Muscle of arm (tissue), 14 donors: ENCODE measurements around the gene GARIN5B. TPM values are rescaled to one million over a fixed set of nuclear protein-coding genes. Genes with fewer than 3 reads are reported as not detected.
A peak's percentile ranks its signal among the peaks of the same experiment; 100 is the strongest.
"Not testable (repeated sequence)": the region's sequence is repeated elsewhere in the genome, so short reads cannot be mapped to it uniquely, and the experiment has no call there.

Source experiments
- DNase-seq: peaks from one replicate; pipeline ENCODE4 v3.0.0-alpha.2; 2013
- long read RNA-seq, 11 donors: transcript quantifications; one replicate each; lab custom pipeline, GENCODE V29; 2026
- polyA plus RNA-seq, 12 donors: library from polyadenylated mRNA; unstranded; fragments of 120-200 nt; gene quantifications; one replicate each; pipeline ENCODE4 v1.2.1, GENCODE V29; 2013; ENCODE audit not compliant: insufficient read length in 12 of 12

Gene GARIN5B
- polyA plus RNA-seq, result under 1 TPM in 1 of 12 donors, not detected in 11; 0.07 TPM
- long read RNA-seq, donor 1, partial matches to known transcripts, result 3,263 of 4,434 reads
- long read RNA-seq, donor 1, other reads (novel, unspliced or antisense), result 1,171 of 4,434 reads
- long read RNA-seq, donor 2, result 0 reads
- long read RNA-seq, donor 3, result 0 reads
- long read RNA-seq, donor 4, result 0 reads
- long read RNA-seq, donor 5, result 0 reads
- long read RNA-seq, donor 6, result 0 reads
- long read RNA-seq, donor 7, result 0 reads
- long read RNA-seq, donor 8, partial matches to known transcripts, result 1,685 of 2,654 reads
- long read RNA-seq, donor 8, other reads (novel, unspliced or antisense), result 969 of 2,654 reads
- long read RNA-seq, donor 9, result 0 reads
- long read RNA-seq, donor 10, result 0 reads
- long read RNA-seq, donor 11, result 0 reads

GRCh38 chr19:55362990-55363716 lies at the start of gene GARIN5B:
GARIN5B (minus strand) TSS chr19:55363260; CDS start chr19:55363066, 194 bp downstream.
- no peak for DNase-seq

DNA sequence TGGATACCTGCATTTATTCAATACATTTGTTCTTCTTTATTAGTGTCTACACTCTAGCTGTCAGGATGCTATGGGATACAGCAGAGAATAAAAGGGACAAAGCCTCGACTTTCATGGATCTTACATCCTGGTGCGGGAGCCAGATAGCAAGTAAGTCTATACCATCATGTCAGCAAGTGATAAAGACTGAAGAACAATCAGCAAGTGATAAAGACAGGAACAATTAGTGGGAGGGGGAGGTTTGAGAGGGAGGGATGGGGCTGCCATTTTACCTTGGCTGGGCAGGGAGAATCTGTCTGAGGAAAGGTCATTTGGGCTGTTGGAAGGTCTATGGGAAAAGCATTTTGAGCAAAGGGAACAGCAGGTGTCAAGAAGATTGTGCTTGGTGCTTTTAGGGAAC lies 47.1 kb upstream of the GARIN5B start:
- no peak for DNase-seq

- not testable (repeated sequence) for DNase-seq
Measured at GRCh38 chr19:55409179-55409578, 46.1 kb upstream of the GARIN5B start.

GRCh38 chr19:55408533-55408872 lies 45.4 kb upstream of the GARIN5B start:
- no peak for DNase-seq

DNA sequence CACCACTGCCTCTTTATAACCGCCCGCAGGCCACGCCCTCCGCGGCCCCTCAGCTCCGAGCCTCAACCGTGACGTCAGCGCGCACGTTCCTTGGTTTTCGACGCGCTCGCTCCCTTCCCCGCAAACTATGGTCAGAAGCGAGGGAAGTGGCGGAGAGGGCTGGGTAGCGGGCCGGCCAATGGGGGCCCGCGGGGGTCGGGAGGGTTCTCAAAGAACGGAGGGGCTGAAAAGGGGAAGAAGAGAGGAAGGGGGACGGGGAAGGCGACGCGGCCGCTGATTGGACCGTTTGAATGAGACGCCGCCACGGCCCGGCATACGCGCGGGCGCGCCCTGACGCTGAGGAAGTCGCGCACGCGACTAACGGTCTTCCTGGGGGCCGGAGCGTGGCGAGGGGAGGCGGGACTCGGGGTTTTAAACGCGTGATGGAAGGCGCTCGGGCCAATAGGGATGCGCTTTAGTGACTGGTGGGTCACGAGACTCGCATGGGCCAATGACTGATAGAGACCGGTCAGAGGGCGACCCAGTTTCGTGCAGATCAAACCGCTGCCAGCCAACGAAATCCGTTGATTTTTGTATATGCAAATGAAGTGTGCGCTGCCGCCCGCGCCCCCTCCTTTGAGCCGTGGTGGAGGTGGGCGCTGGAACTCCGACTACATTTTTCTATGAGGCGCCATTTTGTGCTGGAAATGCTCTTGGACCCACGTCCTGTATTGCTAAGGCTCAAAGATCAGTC lies 44.9 kb upstream of the GARIN5B start:
- DNase-seq, result peak; percentile 99

DNA sequence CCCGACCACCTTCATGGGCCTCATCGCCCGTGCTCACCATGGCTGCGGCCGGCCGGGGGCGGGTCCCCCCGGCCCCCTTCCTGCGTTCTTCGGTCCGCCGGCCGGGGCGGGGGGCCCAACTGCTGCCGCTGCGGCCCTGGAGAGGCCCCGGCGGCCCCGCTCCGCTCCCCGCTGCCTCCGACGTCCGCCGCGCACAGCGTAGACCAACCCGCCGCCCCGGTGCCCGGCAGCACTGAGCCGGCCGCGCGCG lies 44.4 kb upstream of the GARIN5B start, which contains the start of gene UBE2S:
TSS of gene UBE2S (minus strand) at position 239 of the 250 bp plus-strand sequence. CDS start at position 40, 199 bp downstream.
- DNase-seq, result not testable (repeated sequence)

- DNase-seq, result peak; percentile 22
Measured at GRCh38 chr19:55406826-55407549, 43.9 kb upstream of the GARIN5B start.

DNA sequence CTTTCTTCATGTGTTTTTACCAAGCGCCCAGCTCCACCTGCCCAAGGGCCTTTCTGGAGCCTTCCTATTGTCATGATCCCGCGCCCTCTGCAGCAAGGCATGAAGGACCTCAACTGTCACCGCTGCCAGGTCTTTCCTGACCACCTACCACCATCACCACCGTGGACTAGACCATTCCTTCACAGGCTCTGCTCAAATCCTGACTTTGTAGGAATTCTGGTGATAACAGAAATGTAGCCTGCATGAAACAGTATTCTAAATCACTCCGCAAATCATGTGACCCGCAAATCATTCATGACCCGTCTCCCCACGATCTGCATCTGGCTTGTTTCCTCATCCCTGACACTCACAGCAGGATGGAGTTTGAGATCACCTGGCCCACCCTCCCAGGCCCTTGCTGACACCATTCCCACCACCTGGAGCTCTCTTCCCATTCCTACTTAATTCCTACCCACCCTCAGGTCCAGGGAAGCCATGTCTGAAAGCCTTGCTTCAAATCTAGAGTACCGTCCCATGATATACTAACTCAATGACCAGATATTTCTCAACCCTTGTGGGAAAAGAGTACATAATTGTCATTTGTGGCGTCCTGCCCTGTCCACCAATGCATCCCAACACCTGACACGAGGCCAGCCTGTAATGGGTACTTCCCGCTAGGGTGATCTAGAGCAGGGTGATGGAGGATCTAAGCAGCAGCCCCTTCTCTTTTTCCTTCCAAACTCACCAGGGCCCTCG lies 43.2 kb upstream of the GARIN5B start:
- no peak for DNase-seq

DNA sequence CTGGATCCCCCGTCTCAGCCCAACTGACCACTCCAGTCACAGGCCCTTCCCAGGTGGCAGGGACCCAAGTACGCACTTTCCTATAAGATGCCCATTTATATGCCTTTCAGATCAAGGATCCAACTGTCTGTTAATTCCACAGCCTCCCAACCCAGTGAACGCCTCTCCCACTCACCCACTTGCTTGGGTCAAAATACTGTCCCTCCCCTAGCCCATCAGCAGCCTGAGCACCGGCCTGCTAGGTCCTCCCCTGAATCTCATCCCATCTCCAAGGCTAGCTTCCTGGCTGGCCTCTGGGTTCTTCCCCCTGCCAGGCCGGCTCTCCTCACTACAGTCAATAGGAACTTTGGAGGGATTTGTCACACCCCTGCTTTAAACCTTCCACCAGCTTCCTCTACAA lies 42.6 kb upstream of the GARIN5B start:
- no peak for DNase-seq

DNA sequence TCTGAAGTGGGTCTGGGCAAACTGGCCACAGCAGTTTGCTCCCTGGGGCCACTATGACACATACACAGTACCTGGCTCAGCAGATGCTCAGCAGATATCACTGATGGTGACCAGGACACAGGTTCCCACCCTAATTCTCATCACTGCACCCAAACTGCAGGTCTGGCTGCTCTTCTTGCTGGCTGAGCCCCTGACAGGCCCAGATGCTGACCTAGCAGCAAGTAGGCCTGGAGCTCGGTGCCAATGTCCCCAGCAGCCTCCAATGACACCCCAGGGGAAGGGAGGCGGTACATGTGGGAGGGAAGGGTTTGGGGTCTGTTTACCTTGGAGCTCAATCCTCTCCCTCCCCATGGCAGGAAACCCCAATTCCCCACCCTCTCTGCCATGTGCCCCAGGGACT lies 39.4 kb upstream of the GARIN5B start:
- no peak for DNase-seq

GRCh38 chr19:55401390-55401789 lies 38.3 kb upstream of the GARIN5B start:
- not testable (repeated sequence) for DNase-seq

GRCh38 chr19:55400281-55401087 lies 37.4 kb upstream of the GARIN5B start:
- no peak for DNase-seq

DNA sequence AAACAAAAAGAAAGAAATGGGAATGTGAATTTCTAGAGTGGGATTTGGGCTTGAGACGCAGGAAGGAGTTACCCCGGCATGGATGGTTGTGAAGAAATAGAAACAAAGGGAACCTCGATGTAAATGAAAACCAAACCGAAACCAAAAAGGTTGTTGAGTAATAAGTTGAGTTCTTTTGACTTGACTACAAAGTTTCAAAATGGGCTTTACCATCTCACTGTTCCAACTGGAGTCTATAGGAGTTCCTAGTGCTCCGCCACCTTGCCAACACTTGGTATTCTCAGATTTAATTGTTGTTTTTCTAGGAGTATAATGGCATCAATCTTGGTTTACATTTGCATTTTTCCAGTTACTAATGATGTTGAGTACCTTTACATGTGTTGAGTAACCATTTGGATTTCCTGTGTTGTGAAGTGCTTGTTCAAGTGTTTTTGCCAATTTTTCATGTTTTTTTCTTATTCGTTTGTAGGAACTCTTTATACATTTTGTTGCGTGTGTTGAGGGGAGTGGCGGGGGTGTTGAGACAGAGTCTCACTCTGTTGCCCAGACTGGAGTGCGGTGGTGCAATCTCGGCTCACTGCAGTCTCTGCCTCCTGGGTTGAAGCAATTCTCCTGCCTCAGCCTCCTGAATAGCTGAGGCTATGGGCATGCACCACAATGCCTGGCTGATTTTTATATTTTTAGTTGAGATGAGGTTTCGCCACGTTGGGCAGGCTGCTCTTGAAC lies 35.3 kb upstream of the GARIN5B start:
- DNase-seq, result no peak

- DNase-seq, result no peak
Measured at GRCh38 chr19:55392820-55393761, 30.0 kb upstream of the GARIN5B start.

DNA sequence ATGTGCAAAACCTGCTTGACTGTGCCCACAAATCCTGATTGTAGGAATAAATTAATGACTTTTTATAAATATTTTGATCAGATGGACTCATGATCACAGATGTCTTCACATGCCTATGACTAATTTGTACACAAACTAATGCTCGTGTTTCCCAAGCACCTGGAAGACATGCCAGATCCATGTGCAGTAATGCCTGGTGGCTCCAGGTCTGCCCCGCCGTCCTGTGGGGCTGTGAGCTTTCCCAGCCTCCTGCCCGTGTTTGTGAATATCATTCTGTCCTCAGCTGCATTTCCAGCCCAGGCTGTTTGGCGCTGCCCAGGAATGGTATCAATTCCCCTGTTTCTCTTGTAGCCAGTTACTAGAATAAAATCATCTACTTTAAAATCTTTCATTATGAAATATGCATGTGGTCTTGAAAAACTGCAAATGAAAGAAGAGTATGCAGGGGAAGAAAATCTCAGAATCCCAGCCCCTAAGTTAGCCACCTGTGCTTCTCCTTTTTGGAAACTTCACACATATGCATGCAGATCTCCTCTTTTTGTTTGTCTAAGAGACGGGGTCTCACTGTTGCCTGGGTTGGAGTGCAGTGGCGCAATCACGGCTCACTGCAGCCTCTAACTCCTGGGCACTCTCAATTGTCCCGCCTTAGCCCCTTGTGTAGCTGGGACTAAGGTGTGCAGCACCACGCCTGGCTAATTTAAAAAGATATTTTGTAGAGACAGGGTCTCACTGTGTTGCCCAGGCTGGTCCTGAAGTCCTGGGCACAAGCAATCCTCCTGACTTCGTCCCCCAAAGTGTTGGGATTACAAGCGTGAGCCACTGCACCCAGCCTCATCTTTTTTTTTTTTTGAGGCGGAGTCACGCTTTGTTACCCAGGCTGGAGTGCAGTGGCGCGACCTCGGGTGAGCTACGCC lies 28.9 kb upstream of the GARIN5B start:
- DNase-seq, result no peak

DNA sequence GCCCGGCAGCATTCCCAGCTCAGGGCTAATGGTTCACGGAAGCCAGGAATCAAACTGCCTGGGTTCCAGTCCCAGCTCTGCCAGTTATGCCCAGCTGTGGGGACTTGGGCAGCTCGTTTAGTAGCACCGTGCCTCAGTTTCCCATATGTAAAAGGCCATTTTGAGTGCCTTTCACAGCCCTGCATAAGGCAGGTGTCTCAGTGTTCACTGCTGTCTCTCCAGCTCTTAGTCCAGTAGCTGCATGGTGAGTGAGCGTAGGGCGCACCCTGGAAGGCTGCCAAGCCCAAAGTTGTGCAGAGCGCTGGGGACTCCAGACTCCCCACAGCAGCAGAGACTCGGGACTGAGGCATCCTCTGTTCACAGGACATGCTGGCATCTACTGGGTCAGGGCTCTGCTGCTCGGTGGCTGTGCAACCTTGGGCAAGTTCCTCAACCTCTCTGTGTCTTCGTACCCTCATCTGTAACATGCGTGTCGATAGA lies 28.2 kb upstream of the GARIN5B start:
- no peak for DNase-seq

DNA sequence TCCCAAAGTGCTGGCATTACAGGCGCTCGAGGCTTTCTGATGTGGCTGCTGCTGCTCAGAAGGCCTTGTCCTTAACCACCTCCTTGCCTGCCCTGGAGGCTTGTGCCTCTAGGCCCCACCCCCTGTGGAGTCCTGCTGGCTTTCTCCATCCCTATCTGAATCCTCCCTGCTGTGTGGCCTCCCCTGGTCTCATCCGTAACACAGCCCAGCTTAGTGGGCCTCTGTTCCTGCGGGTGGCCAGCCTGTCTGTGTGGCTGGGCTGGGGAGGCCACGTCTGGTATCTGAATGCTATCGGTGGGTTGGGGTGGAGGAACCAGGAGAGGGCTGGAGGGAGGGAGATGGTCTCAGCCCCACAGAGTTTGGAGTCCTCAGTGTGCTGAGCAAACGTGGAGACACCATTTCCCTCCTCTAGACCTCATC lies 27.4 kb upstream of the GARIN5B start:
- no peak for DNase-seq
